NOMO-1 treated with dmso at 0.1 percent for 144 hours (cell line): Measurements from ENCODE around the gene PCDH17.

Experiments
- DNase-seq: peaks from one replicate; lab custom pipeline; 2025; ENCODE audit not compliant: unreplicated experiment; lab: John Stamatoyannopoulos, UW

The PCDH17 gene

DNA sequence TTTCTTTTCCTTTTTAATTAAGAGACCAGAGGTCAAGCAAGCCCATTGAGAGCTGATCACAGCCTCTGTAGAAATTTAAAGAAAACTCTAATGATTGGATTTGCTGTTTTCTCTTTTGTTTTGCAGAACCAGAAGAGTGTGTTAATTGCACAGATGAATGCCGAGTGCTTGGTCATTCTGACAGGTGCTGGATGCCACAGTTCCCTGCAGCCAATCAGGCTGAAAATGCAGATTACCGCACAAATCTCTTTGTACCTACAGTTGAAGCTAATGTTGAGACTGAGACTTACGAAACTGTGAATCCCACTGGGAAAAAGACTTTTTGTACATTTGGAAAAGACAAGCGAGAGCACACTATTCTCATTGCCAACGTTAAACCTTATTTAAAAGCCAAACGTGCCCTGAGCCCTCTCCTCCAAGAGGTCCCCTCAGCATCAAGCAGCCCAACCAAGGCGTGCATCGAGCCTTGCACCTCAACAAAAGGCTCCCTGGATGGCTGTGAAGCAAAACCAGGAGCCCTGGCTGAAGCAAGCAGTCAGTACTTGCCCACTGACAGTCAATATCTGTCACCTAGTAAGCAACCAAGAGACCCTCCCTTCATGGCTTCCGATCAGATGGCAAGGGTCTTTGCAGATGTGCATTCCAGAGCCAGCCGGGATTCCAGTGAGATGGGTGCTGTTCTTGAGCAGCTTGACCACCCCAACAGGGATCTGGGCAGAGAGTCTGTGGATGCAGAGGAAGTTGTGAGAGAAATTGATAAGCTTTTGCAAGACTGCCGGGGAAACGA is 93.1 kb downstream of the PCDH17 start:
- no peak for DNase-seq

DNA sequence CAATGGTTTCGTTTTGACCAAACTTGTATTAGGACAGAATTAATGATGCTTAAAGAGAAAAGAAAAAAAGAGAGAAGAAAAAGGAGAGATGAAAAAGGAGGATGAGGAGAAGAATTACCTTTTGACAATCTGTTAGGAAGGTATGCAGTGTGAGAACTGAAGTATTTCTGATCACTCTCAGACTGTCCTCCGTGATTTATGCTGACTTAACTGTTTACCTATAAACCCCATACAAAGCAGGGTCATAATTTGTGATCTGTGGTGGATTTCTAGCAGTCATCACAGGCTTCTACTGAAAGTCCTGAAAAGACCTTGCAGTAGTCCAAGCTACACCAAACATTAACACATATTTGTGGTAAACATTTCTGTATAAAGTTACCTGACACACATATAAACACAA is 93.9 kb downstream of the PCDH17 start:
- DNase-seq: no peak

DNA sequence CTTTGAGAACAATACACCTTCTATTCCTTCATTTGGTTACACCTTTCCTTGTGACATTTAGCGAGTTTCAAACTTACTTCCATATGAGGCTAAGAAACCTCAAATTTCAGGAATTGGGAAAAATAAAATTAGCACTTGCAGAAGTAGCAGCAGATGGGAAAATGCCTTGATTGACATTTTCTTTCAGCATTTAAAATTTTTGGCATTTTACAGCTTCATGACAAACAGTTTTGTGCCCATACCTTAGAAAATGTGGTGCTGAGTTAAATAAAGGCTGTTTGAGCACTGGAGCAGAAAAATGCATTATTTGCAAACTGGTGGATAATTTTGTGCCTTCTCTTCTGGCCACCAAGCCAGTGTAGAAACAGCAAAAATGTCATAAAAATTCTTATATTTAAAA is 95.4 kb downstream of the PCDH17 start:
- no peak for DNase-seq

DNA sequence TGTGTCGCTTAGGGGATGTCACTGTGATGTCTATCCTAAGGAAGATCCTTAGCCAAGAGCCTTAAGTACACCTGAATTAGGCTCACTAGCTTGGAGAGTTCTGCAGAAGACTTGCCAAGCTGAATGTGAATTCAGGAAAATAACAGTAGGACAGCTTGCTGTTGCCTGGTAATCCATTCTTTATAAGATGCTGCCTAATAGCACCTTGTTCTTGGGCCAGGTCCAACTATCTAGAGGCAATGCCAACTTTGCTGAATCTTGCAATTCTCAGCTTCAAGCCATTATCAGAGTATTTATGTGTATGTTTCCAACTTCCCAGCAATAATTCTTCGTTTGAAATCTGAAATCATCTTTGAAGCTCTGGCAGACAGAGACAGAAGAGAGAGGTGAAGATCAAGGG is 102.8 kb downstream of the PCDH17 start:
- no peak for DNase-seq

DNA sequence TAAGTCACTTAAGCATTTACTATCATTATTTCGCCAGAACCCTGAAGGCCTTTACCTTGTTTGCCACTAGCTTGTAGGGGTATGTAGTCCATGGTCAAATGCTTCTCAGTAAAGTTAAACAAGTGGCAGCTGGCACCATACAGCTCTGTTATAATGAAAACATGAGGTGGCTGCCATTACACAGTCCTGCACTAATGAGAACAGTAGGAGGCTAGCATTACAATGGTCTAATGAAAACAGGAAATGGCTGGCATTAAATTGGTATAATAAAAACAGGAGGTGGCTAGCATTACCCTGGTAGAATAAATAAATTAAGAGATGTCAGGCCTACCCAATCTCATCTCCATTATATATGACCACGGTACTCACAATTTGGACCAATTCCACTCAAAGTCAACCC is 107.5 kb downstream of the PCDH17 start:
- no peak for DNase-seq

DNA sequence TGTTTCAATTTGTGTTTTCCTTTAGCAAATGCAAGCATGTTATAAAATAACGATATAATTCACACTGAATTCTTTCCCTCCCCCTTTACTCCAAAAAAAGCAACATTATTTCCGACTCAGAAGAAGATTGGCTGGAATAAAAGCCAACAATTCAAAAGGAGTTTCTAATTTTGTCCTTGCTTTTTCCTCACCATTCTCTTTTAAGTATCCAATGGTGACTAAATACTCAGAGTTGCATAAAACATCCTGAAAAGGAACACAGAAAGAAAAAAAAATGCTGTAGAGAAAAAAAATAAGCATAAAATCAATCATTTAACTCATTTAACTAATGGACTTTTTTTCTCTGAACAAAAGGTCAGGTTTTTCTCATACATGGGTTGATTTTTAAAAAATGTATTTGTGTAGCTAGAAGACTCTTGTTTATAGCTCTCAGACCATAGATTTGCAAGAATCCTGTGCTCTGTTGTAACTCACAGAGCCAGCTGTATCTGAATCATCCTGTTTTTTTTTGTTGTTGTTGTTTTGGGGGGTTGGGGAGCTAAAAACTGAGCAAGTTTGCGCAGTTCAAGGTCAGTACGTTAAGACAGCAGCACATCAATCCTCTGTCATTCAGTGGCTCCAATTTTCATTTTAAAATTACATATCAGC is 108.1 kb downstream of the PCDH17 start:
- DNase-seq: no peak

DNA sequence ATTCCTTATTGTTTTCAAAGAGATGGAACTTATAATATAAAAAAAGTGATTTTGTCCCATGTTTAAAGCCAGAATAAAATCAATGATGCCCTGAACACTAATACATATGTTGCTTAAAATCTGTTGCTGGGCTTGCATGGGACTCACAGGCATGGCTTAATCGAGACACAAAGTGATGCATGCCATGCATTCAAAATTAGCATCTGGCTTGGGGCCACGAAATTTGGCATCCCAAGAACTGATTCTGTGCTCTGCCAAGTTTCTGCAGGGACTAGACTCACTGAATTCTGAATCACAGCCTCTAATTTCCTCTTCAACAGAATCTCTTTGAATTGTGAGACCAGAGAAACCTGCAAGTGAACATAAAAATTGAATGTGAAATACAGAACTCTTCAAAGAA is 109.2 kb downstream of the PCDH17 start:
- DNase-seq: no peak

DNA sequence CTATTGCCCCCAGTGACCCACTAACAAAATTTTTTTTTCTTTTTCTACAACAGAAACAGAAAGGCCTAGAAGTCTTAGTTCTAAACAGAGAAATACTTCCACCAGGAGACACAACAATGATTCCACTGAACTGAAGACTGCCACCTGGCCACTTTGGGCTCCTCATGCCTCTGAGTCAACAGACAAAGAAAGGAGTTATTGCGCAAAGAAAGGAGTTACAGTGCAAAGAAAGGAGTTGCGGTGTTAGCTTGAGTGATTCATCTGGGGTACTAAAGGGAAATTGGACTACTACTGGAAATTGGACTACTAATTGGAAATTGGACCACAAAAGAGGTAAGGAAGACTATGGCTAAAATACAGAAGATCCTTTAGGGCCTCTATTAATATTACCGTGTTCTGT is 116.6 kb downstream of the PCDH17 start:
- DNase-seq: no peak

DNA sequence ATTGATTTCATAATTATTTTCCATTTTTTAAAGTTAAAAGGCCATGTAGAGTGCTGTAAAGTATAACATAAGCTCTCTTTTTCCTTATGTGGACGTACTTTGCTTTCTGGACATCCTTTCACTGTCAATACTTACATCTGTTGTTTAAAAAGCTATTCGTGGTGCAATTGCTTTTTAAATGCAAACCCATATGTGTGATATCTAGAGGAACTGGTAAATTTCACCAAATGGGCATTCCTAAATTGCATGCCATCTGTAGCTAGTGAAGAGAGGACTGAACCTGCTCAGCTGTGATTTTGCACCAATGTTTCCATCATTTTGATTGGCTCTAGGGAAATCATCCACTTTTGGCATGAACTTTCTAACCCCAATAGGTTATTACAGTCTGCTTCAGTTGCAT is 129.4 kb downstream of the PCDH17 start:
- DNase-seq: no peak

DNA sequence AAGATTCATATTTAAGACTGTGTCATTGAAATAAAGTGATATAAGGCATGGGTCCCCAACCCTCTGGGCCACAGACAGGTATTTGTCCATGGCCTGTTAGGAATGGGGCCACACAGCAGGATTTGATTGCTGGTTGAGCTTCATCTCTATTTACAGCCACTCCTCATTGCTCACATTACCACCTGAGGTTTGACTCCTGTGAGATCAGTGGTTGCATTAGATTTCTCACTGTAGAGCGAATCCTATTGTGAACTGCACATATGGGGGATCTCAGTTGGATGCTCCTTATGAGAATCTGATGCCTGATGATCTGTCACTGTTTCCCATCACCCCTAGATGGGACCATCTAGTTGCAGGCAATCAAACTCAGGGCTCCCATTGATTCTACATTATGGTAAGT is 132.1 kb downstream of the PCDH17 start:
- no peak for DNase-seq
